DOHH2 (cell line): ENCODE data around the gene DHX36.

Experiments
- H3F3A ChIP-seq: fragments of 200-600 bp; sonication (generic), shearing (Covaris generic); 2 replicates; pipeline ENCODE4 v1.6.0; 2016; ENCODE audit warnings: antibody characterized with exemption, mild to moderate bottlenecking; ENCODE audit not compliant: control insufficient read depth, insufficient read depth
- H3K27ac ChIP-seq: fragments of 200-600 bp; sonication (generic); 2 replicates; pipeline ENCODE4 v1.5.1; 2014; ENCODE audit warnings: low read depth, mild to moderate bottlenecking, low read length, moderate library complexity
- H3K27me3 ChIP-seq: fragments of 200-600 bp; sonication (generic); 2 replicates; pipeline ENCODE4 v1.6.1; 2014; ENCODE audit warnings: mild to moderate bottlenecking, low read length, mixed read lengths; ENCODE audit not compliant: control insufficient read depth
- H3K36me3 ChIP-seq: fragments of 200-600 bp; sonication (generic); 2 replicates; pipeline ENCODE4 v1.6.1; 2014; ENCODE audit warnings: mild to moderate bottlenecking, low read length, moderate library complexity, mixed read lengths; ENCODE audit not compliant: control insufficient read depth
- H3K4me1 ChIP-seq: fragments of 200-600 bp; sonication (generic); 2 replicates; pipeline ENCODE4 v1.6.1; 2014; ENCODE audit warnings: mild to moderate bottlenecking, low read length, mixed read lengths; ENCODE audit not compliant: control insufficient read depth
- H3K4me2 ChIP-seq: fragments of 200-600 bp; sonication (generic); 2 replicates; pipeline ENCODE4 v1.6.0; 2014; ENCODE audit warnings: mild to moderate bottlenecking, low read length, moderate library complexity
- H3K4me3 ChIP-seq: fragments of 200-600 bp; sonication (generic); 2 replicates; pipeline ENCODE4 v1.5.1; 2014; ENCODE audit warnings: mild to moderate bottlenecking, low read length, mixed read lengths
- H3K79me2 ChIP-seq: fragments of 200-600 bp; sonication (generic); 2 replicates; pipeline ENCODE4 v1.6.1; 2014; ENCODE audit warnings: mild to moderate bottlenecking, low read length, mixed read lengths; ENCODE audit not compliant: control insufficient read depth
- H3K9me2 ChIP-seq: fragments of 200-600 bp; sonication (generic); replicated peaks from 2 replicates; pipeline ENCODE4 v1.6.1; 2014; ENCODE audit warnings: mild to moderate bottlenecking, low read length, mixed read lengths; ENCODE audit not compliant: control insufficient read depth
- H3K9me3 ChIP-seq: fragments of 200-600 bp; sonication (generic); 2 replicates; pipeline ENCODE4 v1.6.1; 2014; ENCODE audit warnings: antibody characterized with exemption, low read length, mixed read lengths; ENCODE audit not compliant: control insufficient read depth, insufficient read depth
- H4K20me1 ChIP-seq: fragments of 200-600 bp; sonication (generic); 2 replicates; pipeline ENCODE4 v1.6.0; 2014; ENCODE audit warnings: low read depth, mild to moderate bottlenecking, antibody characterized with exemption, low read length, moderate library complexity; ENCODE audit not compliant: control insufficient read depth, insufficient read depth
- CTCF ChIP-seq: fragments of 200-600 bp; sonication (generic); IDR thresholded peaks from one replicate; pipeline ENCODE4 v1.5.1; 2014; ENCODE audit warnings: antibody characterized with exemption, mild to moderate bottlenecking, low read depth, low read length; ENCODE audit not compliant: poor library complexity, severe bottlenecking
- EZH2phosphoT487 ChIP-seq: fragments of 200-600 bp; sonication (generic); IDR thresholded peaks from 2 replicates; pipeline ENCODE4 v1.6.1; 2017; ENCODE audit warnings: borderline replicate concordance, mild to moderate bottlenecking, antibody characterized with exemption, low read length, moderate library complexity, mixed read lengths

The DHX36 gene

GRCh38 chr3:154236331-154236730 lies 88.0 kb downstream of the DHX36 start:
- no peak for TF ChIP-seq CTCF
- no peak for TF ChIP-seq EZH2phosphoT487
- Histone ChIP-seq H3K4me2 (no peak overlapping the region), H3K79me2 (no peaks in the 10 kb centered on the region), H3K36me3 (no peaks in the 10 kb centered on the region), H3K4me1 (no peaks in the 10 kb centered on the region), H3F3A (no peaks in the 10 kb centered on the region), H3K4me3 (no peak overlapping the region), H3K9me2 (no peaks in the 10 kb centered on the region), H3K9me3 (no peaks in the 10 kb centered on the region), H3K27ac (no peak overlapping the region), H3K27me3 (no peaks in the 10 kb centered on the region), H4K20me1 (no peaks in the 10 kb centered on the region)

GRCh38 chr3:154235330-154235729 lies 89.0 kb downstream of the DHX36 start:
- H4K20me1 ChIP-seq, result no peaks in the 10 kb centered on the region
- H3K36me3 ChIP-seq, result no peaks in the 10 kb centered on the region
- H3K9me3 ChIP-seq, result no peaks in the 10 kb centered on the region
- no peaks in the 10 kb centered on the region for H3K27me3 ChIP-seq
- H3K4me3 ChIP-seq, result no peak overlapping the region
- no peak overlapping the region for H3K4me2 ChIP-seq
- H3K9me2 ChIP-seq, result no peaks in the 10 kb centered on the region
- no peak overlapping the region for H3K27ac ChIP-seq
- no peaks in the 10 kb centered on the region for H3K4me1 ChIP-seq
- H3F3A ChIP-seq, result no peaks in the 10 kb centered on the region
- H3K79me2 ChIP-seq, result no peaks in the 10 kb centered on the region
- TF ChIP-seq EZH2phosphoT487 (no peak), CTCF (no peak)

- Histone ChIP-seq H3K36me3 (no peaks in the 10 kb centered on the region), H3K4me1 (no peaks in the 10 kb centered on the region), H3F3A (no peaks in the 10 kb centered on the region), H3K9me3 (no peaks in the 10 kb centered on the region), H3K4me2 (no peak overlapping the region), H4K20me1 (no peaks in the 10 kb centered on the region), H3K79me2 (no peaks in the 10 kb centered on the region), H3K4me3 (no peak overlapping the region), H3K9me2 (no peaks in the 10 kb centered on the region), H3K27me3 (peaks cover 5% of the 10 kb centered on the region; the same call in 1 of the 2 replicates), H3K27ac (no peak overlapping the region)
- no peak for TF ChIP-seq CTCF
Measured at GRCh38 chr3:154229217-154229590, 95.1 kb downstream of the DHX36 start.
